ENCODE measurements around the gene EFR3B.

EFR3B gene

DNA sequence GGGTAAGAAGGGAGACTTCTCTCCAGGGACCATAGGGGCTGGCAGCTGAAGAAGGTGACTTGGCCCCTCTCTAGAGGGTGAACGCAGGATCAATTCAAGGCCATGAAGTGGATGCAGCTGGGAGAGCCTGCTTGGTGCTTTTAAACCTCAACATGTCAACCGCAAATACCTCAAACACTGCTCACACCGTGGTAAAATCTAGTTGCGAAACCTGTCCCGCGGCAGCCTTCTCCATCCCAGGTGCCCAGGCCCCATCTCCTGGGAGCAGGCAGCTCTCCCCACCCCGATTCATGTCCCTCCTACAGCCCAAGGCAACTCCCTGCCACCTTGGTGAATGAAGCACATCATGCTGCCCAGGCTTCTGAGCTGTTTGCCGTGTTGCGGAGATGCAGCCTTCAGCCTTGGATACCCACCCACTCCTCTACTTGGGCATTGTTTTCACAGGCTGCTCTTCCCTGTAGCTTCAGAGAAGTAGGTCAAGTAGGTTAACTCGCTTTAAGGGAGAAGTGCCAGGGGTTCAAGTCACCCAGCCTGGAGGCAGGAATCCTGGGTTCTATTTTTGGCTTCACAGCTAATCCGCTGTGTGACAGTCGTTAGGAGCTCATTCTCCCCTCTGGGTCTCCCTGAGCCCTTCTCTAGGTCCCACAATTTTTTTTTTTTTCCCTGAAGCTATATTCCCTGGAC, 6.2 kb upstream of the EFR3B start:
- DNase-seq (ENCODE audit: low spot score): no peak

DNA sequence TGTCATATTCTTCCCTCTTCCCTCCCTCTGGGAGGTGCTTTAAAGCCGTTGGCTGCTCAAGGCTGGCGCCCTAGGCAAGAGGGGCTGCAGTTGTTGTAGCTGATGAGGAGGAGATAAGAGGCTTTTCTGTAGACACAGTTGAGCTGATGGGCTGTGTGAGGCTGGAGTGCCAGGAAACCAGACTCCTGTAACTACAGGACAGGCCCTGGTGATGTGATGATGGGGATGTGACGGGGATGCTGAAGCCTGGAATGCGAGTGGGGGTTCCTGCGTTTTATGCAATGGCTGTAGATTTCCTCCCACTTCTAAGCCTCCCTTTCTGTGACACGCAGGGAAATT, 5.7 kb upstream of the EFR3B start:
- no peak for DNase-seq (ENCODE audit: low spot score)

DNA sequence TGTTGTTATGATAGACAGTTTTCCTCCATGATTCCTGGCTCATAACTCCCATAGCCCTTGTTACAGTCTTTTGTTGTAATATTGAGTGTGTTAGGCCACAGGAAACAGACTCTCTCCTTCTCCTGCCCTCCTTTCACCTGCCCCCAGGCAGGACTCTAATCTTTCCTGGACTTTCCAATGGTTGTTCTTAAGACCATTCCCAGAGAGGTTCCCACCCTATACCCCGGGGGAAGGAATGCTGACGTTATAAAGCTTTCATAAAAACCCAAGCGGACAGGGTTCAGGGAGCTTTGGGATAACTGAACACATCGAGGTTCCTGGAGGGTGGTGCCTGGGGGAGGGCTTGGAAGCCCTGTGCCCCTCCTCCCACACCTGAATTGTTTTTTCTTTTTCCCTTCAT, 2.8 kb upstream of the EFR3B start:
- no peak for DNase-seq (ENCODE audit: low spot score)

DNA sequence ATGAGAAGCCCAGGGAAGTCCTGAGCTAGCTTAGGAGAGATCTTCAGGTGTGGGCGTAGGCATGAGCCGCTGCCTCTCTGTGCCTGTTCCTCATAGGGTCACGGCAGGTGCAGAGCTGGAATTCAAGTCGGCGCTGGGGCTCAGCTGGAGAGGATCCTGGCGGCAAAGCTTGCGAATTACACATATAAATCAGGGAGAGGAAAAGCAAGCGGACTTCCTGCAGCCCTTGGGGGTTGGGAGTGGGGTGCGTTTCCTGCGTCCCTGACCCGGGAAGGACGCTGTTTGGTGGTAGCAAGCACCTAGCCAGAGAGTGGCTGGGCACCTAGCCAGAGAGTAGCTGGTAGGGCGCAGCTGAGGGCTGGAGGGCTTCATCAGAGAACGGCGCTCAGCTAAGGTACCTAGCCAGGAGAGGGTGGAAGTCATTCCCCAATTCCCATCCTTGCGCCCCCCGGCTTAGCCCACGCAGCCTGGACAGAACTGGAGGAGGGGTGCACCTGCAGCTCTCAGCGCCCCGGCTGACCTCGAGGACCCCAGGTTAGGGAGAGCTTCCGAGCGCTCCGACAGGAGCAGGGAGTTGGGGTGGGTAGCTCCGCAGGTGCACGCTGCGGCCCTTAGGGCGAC, 459 bp upstream of the EFR3B start:
- DNase-seq (ENCODE audit: low spot score): peak; percentile 64

DNA sequence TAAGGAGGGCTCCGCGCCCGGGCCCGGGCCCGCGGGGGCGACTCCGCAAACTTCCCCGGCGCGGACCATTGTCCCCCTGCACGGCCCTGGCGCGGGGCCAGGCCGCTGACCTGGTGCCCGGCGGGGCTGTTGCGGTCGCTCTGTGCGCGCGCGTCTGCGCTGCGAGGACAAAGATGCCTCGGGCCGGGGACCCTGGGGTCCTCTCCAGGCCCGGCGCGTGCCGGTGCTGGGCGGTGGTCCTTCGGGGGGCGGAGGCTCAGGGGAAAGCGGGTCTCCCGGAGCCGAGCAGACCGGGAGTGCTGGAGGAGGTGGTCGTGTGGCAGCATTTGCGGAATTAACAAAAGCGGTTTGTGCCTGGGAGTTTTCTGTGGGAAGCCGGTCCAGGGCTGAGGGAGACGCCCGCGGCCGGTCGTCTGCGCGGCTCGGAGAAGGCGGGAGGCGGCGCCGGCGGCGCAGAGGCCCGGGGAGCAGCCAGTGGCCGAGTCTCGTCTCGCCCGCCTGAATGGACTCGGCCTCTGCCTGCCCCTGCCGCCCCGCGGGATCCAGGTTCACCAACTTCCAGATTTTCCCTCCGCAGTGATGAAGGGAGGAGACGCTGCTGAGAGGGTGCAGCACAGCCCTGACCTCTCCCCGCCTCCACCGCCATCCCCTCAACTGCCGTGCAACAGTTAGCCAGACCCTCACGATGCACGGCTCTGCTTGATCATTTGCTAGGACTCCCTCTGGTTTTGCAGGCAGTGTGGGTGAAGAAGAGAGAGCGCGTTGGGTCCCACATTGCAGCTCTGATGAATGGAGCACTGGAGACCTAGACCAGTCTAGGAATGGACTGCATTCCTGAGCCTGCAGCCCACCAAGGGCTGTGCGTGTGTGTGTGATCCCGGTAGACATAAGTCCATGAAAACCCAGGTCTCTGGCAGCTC, 705 bp downstream of the EFR3B start:
- peak; percentile 47 for DNase-seq (ENCODE audit: low spot score)

DNA sequence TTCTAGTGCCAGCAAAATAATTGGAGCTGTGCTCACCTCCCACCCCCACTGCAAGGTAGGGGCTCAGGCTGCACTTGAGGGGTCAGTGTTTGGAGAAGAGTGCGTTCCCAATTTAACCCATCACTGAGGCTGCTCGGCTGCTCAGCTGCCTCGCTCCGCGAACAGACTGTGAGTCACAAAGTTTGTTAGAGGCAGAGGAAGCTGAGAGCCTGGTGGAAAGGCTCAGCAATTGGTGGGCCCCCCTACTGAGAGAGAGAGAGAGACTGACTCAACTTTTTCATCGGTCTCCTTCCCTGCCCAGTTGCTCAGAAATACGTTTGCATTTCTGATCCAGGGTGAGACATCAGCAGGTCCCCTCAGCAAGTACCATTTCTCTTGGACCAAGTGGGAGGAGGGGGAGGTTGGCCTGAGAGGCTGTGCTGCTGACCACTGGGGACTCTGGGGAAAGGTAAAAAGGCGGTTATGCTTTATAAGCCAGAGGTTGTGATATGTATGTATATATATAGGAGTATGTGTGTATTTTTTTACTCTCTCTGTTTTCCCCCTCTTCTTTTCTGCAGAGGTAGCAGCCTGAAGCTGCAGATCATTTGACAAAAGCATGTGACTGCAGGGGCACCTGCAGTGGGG, 1.5 kb downstream of the EFR3B start:
- DNase-seq (ENCODE audit: low spot score): no peak

DNA sequence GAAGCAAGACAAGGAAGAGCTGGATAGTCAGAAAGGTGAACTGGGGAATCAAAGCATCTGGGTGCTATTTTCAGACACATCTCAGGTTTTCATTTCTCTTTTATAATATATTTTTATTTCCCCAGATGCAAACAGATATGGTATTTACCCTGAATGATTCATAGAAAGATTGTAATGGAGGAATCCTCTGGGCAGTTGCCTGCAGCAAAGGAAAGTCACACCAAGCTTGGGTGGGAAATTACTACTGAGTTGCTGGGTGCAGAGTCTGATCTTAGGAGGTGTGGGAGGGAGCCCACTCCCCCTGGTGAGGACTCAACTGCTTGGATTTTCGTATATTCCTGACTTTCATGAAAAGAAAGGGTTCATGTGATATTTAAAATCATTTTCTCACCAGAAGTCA, 2.1 kb downstream of the EFR3B start:
- no peak for DNase-seq (ENCODE audit: low spot score)

DNA sequence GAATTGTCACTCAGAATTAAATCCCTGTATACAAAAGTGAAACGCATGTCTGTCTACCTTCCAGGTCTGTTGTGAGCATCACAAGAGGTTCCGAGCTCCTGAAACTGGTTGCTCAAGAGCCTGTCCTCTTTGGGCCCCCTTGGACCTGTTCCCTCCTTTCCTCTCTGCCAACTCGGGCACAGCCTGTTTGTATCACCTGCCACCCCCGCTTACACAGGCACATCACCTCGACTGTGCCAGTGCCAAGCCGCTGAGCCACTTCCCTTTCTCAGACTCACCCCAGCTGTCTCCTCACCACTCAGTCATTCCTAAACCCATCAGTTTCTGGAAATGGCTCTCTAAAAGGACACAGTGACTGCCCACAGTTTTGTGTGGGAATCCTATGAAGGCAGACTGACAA, 3.1 kb downstream of the EFR3B start:
- DNase-seq (ENCODE audit: low spot score): no peak

DNA sequence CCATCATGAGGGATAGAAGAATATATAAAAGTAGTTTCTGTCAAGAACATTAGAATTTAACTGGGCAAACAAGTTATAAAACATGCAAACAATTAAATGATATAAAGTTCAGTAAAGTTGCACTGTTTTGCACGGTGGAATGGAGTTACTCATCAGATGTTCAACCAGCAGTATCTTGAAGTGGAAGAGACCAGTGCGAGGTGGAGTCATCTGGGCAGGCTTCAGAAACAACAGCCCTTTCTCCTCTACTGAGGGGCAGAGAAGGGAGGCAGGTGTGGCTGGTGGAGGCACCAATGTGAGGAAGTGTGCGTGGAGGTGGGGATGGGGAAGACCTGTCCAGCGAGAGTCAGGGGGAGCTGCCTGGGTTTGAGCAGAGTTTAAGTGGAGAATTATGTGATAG, 7.5 kb downstream of the EFR3B start:
- DNase-seq (ENCODE audit: low spot score): no peak

DNA sequence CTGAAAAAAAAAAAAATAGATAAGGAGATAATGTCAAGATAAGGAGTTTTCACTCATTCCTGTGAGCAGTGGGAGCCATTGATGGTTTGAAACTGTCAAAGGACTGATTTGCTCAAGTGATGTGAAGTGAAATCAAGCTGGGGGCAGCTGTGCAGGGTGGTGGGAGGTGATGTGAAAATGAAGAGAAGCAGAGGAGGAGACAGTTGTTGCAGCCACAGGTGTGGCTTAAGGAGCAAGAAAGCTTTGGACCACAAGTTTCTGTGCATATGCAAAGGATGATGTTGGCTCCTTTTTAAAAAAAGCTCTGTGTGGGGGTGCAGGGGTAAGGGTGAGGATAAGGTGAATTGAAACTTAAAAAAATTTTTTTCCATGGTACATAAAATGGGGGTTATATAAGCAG, 8.3 kb downstream of the EFR3B start:
- DNase-seq (ENCODE audit: low spot score): no peak

DNA sequence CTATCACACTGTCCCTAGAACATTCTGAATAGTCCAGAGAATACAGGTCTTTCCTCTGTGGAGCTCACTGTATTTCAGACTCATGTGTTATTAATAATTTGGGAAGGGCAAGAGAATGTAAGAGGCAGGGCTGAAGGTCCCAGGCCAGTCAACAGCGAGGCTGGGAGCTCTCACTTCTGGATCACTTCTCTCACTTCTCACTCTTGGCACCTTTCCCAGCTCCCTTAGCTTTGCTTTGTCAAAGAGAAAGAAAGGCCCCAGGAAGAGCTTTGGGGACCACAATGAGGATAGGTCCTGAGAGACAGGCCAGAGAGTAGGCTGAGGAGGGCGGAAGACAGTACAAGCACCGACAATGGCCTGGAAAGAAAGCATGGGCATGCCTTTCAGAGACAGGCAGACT, 11.2 kb downstream of the EFR3B start:
- DNase-seq (ENCODE audit: low spot score): no peak

DNA sequence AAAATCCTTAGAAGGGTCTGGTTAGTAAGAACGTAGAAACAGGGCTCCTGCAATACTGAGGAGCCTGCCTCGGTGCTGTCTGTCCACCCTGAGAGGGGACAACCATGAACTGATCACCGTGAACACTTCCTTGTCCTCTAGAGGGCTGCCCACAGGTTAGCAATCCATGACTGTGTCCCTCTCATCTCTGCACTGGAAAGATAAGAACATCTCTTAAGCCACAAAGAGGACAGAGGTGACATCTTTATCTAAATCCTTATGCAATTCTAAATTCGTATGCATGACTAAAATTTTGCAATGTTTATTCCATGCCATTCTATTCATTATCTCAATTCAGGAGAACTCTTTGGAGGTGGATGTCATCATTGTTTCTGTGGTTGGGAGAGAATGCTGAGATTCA, 12.8 kb downstream of the EFR3B start:
- DNase-seq (ENCODE audit: low spot score): no peak

DNA sequence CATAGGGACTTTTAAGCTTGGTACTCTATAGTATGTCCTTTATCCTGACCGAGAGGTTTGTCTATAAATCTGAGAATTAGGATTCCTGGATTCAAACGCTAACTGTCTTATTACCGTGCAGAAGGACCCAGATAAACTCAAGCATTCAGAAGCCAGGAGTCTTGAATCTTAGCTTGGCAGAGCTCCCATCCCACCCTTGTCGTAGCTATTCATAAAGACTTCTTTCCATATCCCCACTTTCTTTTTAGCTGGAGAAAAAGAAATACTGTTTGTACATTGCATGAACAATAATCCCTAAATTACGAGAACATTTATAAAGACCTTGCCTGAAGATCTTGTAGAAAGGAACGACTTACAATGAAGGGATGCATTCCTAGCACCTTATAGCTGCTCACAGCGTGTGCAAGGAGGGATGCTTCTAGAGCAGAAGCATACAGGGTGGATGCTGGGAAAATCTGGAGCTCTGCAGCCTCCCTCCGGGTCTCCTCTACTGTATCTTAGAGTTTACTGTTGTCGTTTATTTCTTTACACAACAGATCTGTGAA, 13.6 kb downstream of the EFR3B start:
- no peak for DNase-seq (ENCODE audit: low spot score)

DNA sequence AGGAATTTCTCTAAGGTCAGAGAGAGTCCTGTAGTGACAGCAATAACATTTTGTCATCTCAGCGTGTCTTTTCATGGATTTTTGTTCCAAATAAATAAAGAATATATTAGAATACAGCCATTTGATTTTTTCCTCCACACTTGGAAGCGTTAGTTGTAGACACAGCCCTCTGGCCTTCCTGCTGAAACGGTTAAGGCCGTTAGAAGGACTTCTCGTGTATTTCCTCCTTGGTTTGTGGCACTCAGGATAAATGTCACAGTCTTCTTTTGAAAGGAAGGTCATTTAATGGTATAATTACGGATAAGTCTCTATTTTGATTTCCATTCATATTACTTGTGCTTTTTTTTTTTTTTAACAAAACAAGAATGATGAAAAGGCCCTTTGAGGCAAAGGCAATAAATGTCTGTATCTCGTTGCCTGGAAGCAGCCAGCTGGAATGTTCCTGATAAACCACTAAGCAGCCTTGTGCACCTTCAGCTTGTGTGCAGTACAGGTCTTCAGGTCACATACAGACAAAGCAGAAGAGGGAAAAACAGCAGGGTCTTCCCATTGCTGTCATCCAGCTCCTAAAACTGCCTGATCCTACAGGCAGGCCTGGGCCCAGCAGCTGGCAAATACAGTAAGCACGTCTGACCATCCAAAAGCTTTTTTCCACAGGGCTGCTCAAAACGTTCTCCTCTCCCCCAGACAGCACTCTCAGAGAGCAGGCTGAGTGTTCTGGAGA, 14.4 kb downstream of the EFR3B start:
- DNase-seq (ENCODE audit: low spot score): no peak

DNA sequence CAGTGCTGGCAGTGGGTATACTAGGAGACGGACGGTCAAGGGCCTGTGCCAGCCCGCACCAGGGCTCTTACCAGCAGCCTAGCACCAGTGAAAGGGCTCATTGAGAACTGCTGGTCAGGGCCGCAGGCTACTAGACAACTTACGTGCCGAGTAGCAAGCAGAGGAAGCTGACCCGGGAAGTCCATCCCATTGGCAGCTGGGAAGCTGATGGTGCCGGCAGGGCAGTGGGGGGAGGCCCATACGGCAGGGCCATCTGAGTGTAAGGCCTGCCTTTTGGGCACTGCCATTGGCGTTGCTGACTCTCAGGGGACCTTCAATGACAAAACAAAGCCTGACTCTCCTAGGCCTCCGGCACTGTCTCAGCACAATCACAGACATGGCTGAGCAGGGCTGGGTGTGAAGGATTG, 20.6 kb downstream of the EFR3B start:
- peak; percentile 98 for DNase-seq (ENCODE audit: low spot score)

DNA sequence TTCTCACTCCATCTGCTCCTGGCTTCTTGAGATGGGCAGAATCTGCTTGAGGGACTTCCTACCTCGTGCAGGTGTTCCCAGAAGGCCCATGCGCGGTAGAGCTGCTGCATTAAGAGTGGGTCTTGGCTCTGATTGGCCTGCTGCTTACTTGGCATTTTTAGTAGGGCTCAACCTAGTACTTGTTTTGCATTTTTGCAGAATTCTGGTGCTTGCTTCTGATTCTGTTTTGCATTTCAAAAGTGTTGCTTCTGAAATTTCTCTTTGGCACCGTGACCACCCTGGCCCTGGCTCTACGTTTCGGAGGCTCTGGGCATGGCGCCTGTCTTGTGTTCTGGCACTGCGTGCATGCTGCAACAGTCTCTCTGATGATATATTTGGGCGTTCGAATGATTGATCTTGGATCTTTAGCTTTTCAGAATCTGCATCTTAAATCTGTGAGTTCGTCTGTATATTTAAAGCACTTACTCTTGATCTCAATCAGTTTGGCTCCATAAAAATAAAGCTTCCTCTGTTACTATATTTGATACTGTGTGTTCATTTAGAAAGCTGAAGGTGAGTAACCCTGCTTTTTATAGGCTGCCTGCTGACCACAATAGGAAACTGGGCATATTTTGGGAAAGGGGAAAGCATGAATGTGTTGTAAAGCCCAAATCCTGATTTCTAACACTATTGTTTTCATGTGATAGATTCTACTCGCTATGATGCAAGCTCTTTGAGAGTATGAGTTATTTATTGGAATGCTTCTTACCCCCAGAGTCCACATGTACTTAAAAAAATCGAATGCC, 22.2 kb downstream of the EFR3B start:
- DNase-seq (ENCODE audit: low spot score): peak; percentile 84

DNA sequence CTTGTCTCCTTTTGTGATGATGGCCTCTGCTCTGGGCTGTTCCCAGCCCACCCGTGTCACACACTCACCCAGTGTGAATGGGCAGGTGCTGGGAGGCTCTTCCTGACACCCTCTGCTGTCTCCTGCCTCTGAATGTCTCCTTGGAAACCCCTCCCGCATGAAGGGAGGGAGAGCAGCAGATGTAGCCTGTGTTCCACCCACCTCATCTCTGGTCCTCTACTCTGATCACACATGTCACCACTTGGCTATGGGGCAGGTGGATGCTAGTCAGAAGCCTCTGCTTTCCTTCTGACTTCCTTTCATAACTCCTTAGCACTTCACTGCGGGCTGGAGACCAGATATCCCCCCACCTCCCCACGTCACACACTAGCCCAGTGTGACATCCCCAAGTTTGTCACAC, 23.9 kb downstream of the EFR3B start:
- DNase-seq (ENCODE audit: low spot score): peak; percentile 51

DNA sequence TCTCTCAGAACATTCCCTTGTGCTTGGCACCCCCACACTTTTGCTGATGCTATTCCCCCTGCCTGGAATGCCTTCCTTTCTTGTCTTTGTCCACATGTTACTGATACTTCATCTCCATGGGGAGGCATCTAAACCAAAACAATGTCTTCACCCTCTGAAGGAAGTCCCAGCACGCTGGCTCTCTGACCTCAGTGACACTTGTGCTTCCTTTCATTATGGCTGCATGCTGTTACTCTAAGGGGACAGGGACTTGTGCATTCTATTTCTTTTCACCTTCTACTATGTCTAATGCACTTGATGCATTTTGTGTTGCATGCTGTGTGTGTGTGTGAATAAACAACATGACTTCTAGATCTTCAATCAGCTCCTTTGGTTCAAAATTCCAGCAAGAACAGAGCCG, 24.6 kb downstream of the EFR3B start:
- DNase-seq (ENCODE audit: low spot score): no peak

DNA sequence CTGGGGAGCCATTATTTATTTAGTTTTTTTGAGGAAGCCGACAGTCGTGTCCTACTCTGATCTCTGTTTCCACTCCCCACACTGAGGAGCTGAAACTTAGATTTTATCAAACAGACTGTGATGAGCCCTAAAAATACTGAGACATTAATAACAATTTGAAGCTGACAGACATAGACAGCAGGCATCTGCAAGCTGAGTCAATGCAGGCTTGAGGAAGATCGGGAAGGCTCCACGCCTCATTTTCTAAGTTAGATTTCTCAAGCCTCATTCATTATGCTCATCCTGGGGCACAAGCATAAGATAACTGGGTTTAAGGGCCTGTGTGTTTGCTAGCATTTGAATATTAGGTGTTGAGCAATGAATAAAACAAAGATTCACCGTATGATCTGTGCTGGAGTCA, 26.3 kb downstream of the EFR3B start:
- no peak for DNase-seq (ENCODE audit: low spot score)

DNA sequence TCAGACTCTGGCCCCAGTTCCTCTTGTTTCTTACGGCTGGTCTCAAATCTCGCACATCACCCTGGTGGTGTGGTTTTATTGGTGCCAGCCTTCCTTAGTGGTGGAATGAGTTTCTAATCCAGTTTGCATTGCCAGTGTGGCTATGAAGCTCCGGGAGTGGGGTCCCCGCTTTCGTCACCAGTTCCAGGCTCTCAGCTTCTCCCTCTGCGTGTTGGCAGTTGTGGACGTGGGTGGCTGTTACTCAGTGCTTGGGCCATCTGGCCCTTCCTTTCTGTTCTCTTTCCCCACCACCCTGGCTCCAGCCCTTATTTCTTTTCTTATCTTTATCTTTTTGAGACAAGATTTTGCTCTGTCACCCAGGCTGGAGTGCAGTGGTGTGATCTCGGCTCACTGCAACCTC, 30.1 kb downstream of the EFR3B start:
- peak; percentile 54 for DNase-seq (ENCODE audit: low spot score)

DNA sequence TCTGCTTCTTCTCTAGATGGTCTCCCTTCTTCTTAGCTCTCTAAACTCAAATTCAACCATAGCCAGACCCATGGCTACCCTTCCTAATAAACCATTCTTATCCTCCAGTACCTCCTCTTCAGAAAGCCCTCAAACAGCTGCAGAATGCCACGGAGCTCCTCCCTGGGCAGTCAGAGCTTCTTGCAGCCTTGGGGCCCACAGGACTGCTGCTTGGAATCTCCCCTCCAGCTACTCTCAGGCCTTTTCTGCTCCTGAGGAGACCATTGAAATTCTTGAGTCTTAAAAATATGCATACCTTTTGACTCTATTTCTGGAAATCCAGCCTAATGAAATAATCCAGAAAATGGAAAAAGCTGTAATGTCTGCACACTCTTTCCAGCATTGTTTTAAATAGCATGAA, 30.7 kb downstream of the EFR3B start:
- DNase-seq (ENCODE audit: low spot score): no peak

All from Ammon's horn (tissue), 1 donor.